ENCODE data around the gene NYNRIN.

- TF ChIP-seq, protein P1, sequence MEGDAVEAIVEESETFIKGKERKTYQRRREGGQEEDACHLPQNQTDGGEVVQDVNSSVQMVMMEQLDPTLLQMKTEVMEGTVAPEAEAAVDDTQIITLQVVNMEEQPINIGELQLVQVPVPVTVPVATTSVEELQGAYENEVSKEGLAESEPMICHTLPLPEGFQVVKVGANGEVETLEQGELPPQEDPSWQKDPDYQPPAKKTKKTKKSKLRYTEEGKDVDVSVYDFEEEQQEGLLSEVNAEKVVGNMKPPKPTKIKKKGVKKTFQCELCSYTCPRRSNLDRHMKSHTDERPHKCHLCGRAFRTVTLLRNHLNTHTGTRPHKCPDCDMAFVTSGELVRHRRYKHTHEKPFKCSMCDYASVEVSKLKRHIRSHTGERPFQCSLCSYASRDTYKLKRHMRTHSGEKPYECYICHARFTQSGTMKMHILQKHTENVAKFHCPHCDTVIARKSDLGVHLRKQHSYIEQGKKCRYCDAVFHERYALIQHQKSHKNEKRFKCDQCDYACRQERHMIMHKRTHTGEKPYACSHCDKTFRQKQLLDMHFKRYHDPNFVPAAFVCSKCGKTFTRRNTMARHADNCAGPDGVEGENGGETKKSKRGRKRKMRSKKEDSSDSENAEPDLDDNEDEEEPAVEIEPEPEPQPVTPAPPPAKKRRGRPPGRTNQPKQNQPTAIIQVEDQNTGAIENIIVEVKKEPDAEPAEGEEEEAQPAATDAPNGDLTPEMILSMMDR (conservative IDR thresholded peaks at IDR 0.05 in 1 of 2, IDR thresholded peaks at IDR 0.05 in 1 of 2; ENCODE audit: extremely low read depth in 1 of 2, insufficient read depth in 1 of 2, low read depth in 1 of 2, low read length in 2 of 2), result no peak
- TF ChIP-seq EZH2 (IDR thresholded peaks at IDR 0.05; ENCODE audit: borderline replicate concordance, low read length), result no peak
Observed at GRCh38 chr14:24349742-24350141, 49.1 kb upstream of the NYNRIN start.
